Testis (tissue), 3 donors: ENCODE measurements around the gene TTC22. TPM values are rescaled to one million over a fixed set of nuclear protein-coding genes. Genes with fewer than 3 reads are reported as not detected.

ENCODE experiments used
- DNase-seq: peaks from one replicate; pipeline ENCODE4 v3.0.0-alpha.2; 2019
- H3K27ac ChIP-seq, 2 donors: fragments of 200-600 bp; sonication (generic); one replicate each; pipeline ENCODE4 v1.5.1; 2019
- H3K27me3 ChIP-seq: fragments of 200-600 bp; sonication (generic); one replicate; pipeline ENCODE4 v1.5.1; 2019
- H3K36me3 ChIP-seq: fragments of 200-600 bp; sonication (generic); one replicate; pipeline ENCODE4 v1.5.1; 2017; ENCODE audit warnings: low read depth; ENCODE audit errors: missing control alignments
- H3K4me1 ChIP-seq: fragments of 200-600 bp; sonication (generic); one replicate; pipeline ENCODE4 v1.5.1; 2019
- H3K4me3 ChIP-seq, 2 donors: fragments of 200-600 bp; sonication (generic); one replicate each; pipeline ENCODE4 v1.5.1; 2017 to 2019
- H3K9me3 ChIP-seq: fragments of 200-600 bp; sonication (generic); one replicate; pipeline ENCODE4 v1.5.1; 2017
- POLR2A ChIP-seq: fragments of 450-650 bp; IDR thresholded peaks from one replicate; pipeline ENCODE4 v1.6.1; 2017; ENCODE audit warnings: antibody characterized with exemption, mild to moderate bottlenecking, moderate library complexity
- WGBS, 2 donors: methylation state at CpG; one replicate each; pipeline ENCODE4 v1.1.5; 2018; 5-methylcytosine and 5-hydroxymethylcytosine counted together
- intact Hi-C: fragments of 100-400 bp; cut with DNase I; formaldehyde crosslinking; loops from one replicate; pipeline ENCODE4 v1.15.1; 2023; ENCODE audit warnings: low total_unique reads
- polyA plus RNA-seq: library from polyadenylated mRNA; stranded (reverse); fragments of 350-450 nt; fragmentation: Illumina TruSeq; extraction: RNeasy Lipid Tissue Mini Kit (QIAGEN cat#74804); gene quantifications from one replicate; pipeline ENCODE4 v1.2.3, GENCODE V29; 2014; ENCODE audit warnings: low read depth, low replicate concordance; ENCODE audit not compliant: insufficient read depth
- total RNA-seq, 2 donors: library from RNA; depleted of rRNA; stranded (reverse); fragments of >200 nt; gene quantifications; one replicate each; pipeline ENCODE4 v1.2.3, GENCODE V29; 2016
- TF ChIP-seq, protein P1 (sequence below), 3 experiments: fragments of 450-650 bp in 2 of 3; fragments of 200-600 bp in 1 of 3; sonication (generic) in 1 of 3; IDR thresholded peaks; one replicate each; pipeline ENCODE4 v1.5.1; 2016 to 2019; ENCODE audit warnings: antibody characterized with exemption in 3 of 3, mild to moderate bottlenecking in 2 of 3, moderate library complexity in 1 of 3

The TTC22 gene
- total and polyA plus RNA-seq, 3 donors from 2014 or later = 0.94 to 2.4 (median 1.7) TPM

DNA sequence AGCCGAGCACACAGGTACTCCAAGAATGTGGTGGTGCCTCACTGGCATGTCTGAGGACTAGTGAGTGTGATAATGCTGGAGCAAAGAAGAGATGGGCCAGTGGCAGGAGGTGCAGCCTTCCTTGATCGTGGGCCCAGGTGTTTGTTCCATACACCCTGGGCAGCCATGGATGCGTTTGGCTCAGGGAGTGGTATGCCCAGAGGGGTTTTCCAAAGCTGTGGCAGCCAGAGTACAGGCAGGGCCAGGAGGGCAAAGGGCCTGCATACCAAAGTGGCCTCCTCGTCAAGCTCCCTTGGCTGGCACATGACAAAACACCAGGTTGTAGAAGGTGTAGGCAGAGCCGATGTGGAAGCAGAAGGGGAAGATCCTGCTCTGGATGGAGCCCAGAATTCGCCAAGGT is 55.8 kb downstream of the TTC22 start:
- Histone ChIP-seq H3K27me3 (no peaks in the 10 kb centered on the region), H3K36me3 (no peaks in the 10 kb centered on the region), H3K9me3 (no peaks in the 10 kb centered on the region), H3K27ac (no peak overlapping the region), H3K4me1 (no peaks in the 10 kb centered on the region), H3K4me3 (no peak overlapping the region)
- no peak for DNase-seq
- TF ChIP-seq, protein P1, sequence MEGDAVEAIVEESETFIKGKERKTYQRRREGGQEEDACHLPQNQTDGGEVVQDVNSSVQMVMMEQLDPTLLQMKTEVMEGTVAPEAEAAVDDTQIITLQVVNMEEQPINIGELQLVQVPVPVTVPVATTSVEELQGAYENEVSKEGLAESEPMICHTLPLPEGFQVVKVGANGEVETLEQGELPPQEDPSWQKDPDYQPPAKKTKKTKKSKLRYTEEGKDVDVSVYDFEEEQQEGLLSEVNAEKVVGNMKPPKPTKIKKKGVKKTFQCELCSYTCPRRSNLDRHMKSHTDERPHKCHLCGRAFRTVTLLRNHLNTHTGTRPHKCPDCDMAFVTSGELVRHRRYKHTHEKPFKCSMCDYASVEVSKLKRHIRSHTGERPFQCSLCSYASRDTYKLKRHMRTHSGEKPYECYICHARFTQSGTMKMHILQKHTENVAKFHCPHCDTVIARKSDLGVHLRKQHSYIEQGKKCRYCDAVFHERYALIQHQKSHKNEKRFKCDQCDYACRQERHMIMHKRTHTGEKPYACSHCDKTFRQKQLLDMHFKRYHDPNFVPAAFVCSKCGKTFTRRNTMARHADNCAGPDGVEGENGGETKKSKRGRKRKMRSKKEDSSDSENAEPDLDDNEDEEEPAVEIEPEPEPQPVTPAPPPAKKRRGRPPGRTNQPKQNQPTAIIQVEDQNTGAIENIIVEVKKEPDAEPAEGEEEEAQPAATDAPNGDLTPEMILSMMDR (IDR thresholded peaks at IDR 0.05) = no peak
- intact Hi-C loops = no loop called here
- WGBS, 2 donors = 93 to 97% methylated on average over 5 to 6 of the region's 6 CpGs

DNA sequence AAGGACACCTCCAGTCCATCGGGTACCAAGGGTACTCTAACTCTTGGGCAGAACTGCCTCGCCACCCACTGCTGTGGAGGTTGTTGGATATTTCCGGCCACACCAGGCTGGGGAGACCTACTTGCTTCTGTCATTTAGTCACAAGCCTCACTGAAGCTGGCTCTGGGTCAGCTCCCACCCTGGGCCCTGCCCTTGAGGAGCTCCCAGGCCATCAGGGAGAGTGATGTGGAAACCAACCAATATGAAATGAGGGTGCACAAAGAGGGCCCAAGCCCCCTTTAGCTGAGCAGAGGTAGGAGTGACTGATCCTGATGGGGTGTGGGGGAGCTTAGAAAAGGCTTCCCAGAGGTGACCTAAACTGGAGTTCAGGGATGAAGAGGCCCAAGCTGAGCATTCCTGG is 56.4 kb downstream of the TTC22 start:
- WGBS, 2 donors = 80 to 97% methylated on average over 1 to 3 of the region's 3 CpGs
- Histone ChIP-seq H3K9me3 (no peaks in the 10 kb centered on the region), H3K4me1 (no peaks in the 10 kb centered on the region), H3K36me3 (no peaks in the 10 kb centered on the region), H3K27me3 (no peaks in the 10 kb centered on the region), H3K27ac (no peak overlapping the region), H3K4me3 (no peak overlapping the region)
- TF ChIP-seq POLR2A = no peak
- TF ChIP-seq, protein P1 (IDR thresholded peaks at IDR 0.05) = no peak
- intact Hi-C loops = no loop called here
- no peak for DNase-seq

DNA sequence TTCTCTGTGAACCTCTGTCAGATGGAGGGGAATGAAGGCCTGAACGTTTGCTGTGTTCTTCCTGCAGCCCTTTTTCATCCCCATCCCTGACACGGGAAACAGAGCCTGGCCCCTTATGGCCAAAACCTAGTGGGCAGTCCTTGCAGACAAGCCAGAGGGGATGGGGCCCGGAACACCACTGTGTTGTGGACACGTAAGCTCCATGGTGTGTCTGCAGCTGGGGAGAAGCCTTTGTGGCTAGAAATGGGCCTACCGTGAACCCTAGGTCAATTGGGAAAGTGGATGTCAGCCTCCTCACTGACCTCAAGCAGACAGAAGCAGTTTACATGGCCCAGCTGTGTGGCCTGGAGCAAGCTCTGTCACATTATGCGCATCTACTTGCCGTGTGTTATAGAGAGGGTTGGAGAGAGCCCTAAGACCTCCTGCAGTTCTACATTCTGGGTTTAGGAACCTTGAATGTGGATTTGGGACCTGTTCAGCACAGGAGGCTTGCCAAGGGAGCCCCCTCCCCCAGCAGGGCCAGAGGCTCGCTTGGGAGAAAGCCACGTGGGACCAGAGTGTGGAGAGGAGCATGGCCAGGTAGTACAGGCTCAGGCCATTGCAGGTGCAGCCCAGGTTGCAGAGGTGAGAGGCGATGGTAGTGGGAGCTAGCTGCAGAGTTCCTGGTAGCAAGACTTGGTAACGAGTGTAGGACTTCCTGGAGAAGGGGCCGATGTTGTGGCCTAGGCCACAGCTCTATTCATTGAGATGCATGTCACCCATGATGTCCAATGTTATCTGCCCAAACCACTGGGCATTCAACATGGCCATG is 57.5 kb downstream of the TTC22 start:
- H3K4me3 ChIP-seq = no peak overlapping the region
- WGBS, 2 donors = 70 to 80% methylated on average over 12 of the region's 12 CpGs
- DNase-seq = no peak
- no peaks in the 10 kb centered on the region for H3K36me3 ChIP-seq
- TF ChIP-seq POLR2A = no peak
- TF ChIP-seq, protein P1 (IDR thresholded peaks at IDR 0.05) = no peak
- no peaks in the 10 kb centered on the region for H3K27me3 ChIP-seq
- no peaks in the 10 kb centered on the region for H3K9me3 ChIP-seq
- H3K27ac ChIP-seq = no peak overlapping the region
- H3K4me1 ChIP-seq = no peaks in the 10 kb centered on the region
- intact Hi-C loops = no loop called here

DNA sequence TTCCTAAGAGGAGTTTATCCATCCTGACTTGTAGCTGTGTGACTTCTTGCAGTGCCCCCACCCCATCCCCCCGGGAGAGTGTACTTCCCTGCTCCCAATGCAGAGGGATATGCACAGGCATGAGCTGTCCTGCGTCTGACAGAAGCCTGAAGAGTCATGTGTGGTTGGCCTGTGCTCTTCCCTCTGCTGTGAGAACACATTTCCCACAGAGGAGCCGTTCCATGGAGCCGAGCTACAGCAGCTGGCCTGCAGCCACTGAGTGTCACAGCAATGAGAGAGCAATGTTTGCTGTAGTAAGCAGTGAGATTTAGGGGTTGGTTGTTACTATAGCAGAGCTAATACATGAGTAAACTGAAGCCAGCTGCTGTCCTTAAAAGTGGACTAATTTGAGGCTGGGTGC is 58.8 kb downstream of the TTC22 start:
- no peak for DNase-seq
- Histone ChIP-seq H3K36me3 (no peaks in the 10 kb centered on the region), H3K4me3 (no peak overlapping the region), H3K27ac (no peak overlapping the region), H3K27me3 (no peaks in the 10 kb centered on the region), H3K9me3 (no peaks in the 10 kb centered on the region), H3K4me1 (no peaks in the 10 kb centered on the region)
- 53 to 71% methylated on average over 4 of the region's 4 CpGs for WGBS, 2 donors
- TF ChIP-seq, protein P1 (IDR thresholded peaks at IDR 0.05) = no peak
- TF ChIP-seq POLR2A = no peak
- intact Hi-C loops = no loop called here

DNA sequence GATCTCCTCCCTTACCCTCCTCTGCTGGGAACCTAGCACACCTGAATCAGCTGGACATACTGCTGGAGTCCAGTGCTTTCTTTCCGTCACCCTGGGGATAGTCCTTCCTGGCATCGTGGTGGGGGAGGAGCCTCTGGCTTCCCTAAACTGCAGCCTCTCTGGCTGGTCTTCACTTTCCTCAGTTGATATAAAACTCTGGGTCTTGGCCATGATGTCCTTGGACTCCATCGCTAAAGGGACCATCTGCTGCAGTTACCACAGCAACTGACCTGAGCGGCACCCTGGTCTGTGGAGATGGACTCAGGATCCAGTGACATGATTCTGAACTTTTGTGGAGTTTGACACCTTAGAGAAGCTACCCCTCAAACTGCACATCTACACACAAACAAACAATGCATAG is 59.6 kb downstream of the TTC22 start:
- 81 to 88% methylated on average over 4 of the region's 4 CpGs for WGBS, 2 donors
- Histone ChIP-seq H3K9me3 (no peaks in the 10 kb centered on the region), H3K4me1 (no peaks in the 10 kb centered on the region), H3K4me3 (no peak overlapping the region), H3K36me3 (no peaks in the 10 kb centered on the region), H3K27ac (no peak overlapping the region), H3K27me3 (no peaks in the 10 kb centered on the region)
- DNase-seq = no peak
- intact Hi-C loops = no loop called here
- no peak for TF ChIP-seq POLR2A
- TF ChIP-seq, protein P1 (IDR thresholded peaks at IDR 0.05) = no peak
